GM20431 (cell line): ENCODE measurements around the gene LHFPL6.
"Not testable (repeated sequence)": the region's sequence is repeated elsewhere in the genome, so short reads cannot be mapped to it uniquely, and the experiment has no call there.

Experiments used
- in situ Hi-C: fragments of 300-500 bp; cut with MseI, MboI; formaldehyde crosslinking; loops from one replicate; pipeline ENCODE4 v1.15.0; 2020; ENCODE audit warnings: low sequenced_read_pairs; ENCODE audit not compliant: unreplicated experiment

The LHFPL6 gene

DNA sequence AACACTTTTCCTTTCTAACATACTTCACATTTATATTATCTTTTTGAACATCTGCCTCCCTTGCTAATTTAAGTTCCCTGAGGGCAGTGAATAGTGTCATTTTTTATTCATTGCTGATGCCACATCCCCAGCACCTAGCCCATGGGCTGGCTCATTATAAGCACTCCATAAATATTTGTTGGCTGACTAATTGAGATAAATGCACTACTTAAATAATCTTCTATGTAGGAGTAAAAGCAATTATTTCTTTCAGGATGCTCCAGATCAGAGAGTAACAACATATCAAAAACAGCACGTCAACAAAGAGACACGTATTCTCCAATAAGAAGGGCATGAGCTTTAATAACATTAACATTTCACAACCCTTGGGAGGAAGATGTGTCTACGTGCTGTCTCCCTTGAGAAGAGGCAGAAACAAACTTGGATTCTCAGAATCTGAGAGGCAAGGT lies 228.2 kb downstream of the LHFPL6 start:
- in situ Hi-C loops = no loop called here

- in situ Hi-C loops = no loop called here
These were observed 229.8 kb downstream of the LHFPL6 start for GRCh38 chr13:39373145-39373544.

DNA sequence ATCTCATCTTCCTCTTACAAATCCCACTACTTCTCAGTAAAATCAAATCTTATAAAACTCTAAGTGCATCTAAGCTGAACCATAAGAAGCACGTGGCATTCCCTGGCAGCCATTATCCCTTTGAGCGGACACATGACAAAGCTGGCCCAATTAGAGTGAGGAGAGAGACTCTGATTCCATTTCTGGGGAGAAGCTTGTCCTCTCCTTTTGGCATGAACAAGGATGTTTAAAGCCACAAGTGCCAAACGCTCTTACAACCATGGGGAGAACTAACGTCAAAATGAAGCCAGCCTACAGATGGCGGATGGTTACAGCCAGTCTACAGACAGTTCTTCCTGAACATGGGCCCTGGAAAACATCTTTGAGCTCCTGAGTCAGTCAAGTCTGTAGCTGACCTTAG lies 231.3 kb downstream of the LHFPL6 start:
- in situ Hi-C loops = no loop called here

DNA sequence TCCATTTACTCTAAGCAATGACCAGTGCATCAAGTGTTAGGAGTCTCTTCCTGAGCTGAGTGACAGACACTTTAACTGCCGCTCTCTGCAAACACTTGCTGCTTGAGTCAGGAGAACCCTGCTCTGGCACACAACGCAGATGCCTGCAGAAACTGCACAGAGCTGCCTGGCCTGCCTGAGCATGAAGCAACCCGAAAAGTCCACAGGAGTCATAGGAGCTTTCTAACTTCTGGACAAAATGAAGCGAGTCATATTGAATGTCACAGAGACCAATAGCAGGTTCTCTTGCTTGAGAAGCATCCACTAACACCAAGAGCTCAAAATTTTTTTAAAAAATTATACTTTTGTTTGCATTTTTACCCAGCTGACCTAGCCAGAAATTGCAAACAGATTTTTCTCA lies 232.4 kb downstream of the LHFPL6 start:
- in situ Hi-C loops = no loop called here

- in situ Hi-C loops = no loop called here
These were observed 232.9 kb downstream of the LHFPL6 start for GRCh38 chr13:39370048-39370447.

DNA sequence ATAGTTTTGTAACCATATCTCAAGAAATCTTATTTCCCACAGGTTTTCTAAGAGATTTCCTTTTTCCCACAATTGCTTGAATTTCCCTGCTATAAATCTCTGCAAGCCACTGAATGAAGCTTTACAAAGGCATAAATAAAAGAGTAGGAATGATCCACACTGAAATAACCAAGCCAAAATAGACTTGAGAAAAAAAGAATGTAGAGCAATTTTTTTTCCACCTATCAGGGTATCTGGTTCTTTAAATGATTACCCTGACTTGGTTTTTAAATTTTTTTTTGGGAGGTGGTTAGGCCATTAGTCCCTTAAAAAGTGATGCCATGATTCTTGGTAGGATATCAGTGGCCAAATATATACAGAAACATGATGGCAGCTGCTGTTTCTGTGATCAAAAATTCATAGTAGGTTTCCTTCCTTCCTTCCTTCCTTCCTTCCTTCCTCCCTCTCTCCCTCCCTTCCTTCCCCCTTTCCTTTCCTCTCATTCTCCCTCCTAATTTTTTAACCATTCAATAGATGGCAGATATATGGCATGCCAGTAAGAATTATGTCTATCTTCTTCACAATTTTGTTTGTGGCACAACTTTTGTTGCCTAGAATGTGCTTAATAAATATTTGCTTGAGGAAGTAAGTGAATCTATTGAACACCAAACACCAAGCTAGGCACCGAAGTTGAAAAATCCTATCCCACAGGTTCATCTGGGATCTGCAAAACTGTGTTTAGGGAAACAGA lies 233.7 kb downstream of the LHFPL6 start:
- in situ Hi-C loops = no loop called here

GRCh38 chr13:39365879-39366278 lies 237.1 kb downstream of the LHFPL6 start:
- in situ Hi-C loops = no loop called here

- in situ Hi-C loops = no loop called here
These were observed 238.0 kb downstream of the LHFPL6 start for GRCh38 chr13:39364947-39365468.

- in situ Hi-C loops = no loop called here
These were observed 239.6 kb downstream of the LHFPL6 start for GRCh38 chr13:39363382-39363772.

DNA sequence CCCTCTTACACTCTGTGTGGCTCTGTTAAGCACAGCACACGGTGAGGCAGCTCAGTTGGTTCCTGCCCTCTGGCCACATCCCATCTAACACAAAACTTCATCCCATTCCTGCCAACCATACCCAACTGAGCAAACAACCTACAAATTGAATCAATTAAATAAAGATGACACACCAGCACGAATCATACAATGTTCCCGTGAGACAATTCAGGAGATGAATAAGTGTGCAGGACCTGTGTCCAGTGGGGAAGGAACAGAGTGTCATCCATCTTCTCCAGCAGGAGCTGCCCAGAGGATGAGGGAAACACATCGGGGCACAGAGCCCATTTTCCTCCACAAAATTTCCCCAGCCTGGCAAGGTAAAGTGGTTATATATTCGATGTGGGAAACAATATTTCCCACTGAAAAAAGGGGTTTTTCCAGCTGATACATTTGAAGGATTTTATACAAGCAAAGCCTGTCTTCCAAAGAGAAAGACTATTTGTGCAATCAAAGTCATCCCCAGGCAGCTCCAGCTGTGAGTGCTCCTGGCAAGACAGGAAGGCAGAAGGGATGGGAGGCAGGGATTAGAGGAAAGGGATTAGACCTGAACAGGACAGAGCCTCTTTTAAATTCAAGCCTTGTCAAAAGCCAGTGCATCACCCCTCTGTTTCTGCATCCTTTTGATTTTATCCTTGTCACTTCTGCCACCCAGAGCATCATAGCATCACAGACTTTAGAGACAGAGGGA lies 240.2 kb downstream of the LHFPL6 start:
- in situ Hi-C loops = no loop called here

DNA sequence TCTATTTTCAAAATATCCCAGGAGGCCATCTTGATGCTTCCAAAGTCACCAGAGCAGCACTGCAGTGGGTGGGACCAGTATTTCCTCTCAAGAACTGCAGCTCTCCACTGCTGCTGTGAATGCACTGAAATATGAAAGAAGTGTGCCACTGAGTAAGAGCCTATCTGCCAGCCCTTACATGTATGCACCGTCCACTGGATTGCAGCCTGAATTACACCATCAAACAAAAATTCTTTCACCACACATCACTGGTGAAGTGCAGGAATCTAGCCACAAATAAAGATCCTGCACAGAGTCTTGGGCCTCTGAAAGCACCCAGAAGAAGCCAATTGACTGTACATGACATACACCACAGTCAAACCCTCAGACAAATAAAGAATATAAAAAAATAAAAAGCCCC lies 249.0 kb downstream of the LHFPL6 start:
- in situ Hi-C loops = no loop called here

- in situ Hi-C loops = no loop called here
These were observed 252.5 kb downstream of the LHFPL6 start for GRCh38 chr13:39350461-39350881.

DNA sequence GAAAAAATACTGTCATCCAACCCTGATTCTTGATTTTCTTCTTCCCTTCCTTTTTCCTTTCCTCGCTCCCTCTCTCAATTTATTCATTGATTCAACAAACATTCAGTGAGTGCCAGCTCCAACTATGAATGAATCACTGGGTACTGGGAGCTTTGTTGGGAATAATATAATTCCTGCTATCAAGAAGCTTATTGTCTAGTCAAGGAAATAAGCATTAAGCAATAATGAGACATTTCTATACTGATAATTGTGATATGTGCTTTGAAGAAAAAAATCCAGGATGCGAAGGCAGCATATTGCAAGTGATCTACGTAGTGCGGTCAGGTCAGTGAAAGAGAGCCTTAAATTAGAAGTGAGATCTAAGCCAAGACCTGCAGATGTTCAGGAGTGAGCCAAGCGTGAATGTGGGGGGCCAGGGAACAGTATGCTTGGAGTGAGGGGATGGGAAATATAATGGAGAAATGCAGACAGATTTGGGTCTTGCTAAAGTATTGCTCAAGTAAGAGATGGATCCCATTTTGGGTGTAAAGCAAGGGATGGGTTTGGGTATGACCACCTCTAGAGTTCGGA lies 253.5 kb downstream of the LHFPL6 start:
- in situ Hi-C loops = no loop called here

DNA sequence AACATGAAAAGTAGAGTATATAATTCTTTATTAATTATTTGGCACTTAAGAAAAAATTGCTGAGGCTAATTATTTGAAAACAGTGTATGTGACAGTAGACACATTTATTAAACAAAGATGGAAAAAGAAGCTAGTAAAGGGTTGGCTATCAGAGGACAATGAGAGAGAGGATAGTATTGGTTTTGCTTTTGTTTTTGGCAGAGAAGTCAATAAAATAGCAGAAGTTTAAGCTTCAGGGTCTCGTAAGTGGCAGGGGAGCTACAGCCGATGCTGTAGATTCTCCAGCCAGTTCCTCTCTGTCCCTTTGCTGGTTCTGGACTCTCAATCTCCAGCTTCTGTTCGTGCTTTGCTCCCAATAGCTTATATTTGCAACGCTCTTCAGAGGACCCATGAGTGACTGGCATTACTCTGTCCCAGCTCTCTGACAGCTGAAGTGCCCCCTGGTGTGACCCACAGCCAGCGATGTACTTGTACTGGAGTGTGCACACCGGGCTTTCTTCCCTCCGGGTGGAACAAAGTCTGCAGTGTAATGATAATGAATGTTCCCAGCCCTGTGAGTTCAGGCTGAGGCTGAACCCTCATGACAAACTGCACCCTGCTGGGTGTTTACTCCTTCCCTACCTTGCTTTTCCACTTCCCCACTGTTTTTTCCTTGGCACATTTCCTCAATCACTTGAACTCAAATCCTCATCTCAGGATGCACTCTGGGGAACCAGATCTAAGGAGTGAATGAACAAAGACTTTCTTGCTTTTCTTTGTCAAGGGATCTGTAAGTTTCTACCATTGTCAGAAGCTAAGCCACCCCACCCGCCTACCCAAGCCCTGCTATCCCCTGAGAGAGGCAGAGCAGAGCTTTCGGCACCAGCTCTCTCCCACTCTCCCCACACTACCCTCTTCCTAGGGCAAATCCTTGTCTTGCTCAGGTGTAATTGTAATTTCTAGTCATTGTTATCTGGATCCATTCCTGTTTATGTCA lies 254.8 kb downstream of the LHFPL6 start:
- in situ Hi-C loops = no loop called here

- in situ Hi-C loops = no loop called here
These were observed 257.0 kb downstream of the LHFPL6 start for GRCh38 chr13:39345982-39346381.

- in situ Hi-C loops = no loop called here
These were observed 261.7 kb downstream of the LHFPL6 start for GRCh38 chr13:39341251-39341650.

- in situ Hi-C loops = not testable (repeated sequence)
These were observed 264.9 kb downstream of the LHFPL6 start for GRCh38 chr13:39338114-39338513.

DNA sequence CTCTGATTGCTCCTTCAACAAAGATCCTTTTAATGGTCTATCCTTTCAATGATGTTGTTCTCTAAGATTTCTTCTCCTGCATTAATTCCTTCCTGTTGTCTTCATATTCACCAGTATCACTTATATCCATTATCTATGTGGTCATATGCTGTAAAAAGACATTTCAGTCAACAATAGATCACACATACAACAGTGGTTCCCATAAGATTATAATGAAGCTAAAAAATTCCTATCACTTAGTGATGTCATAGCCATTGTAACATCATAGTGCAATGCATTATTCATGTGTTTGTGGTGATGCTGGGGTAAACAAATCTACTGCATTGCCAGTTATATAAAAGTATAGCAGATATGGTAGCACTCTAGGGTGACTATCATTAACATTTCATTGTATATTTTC lies 266.1 kb downstream of the LHFPL6 start:
- in situ Hi-C loops = no loop called here

GRCh38 chr13:39336207-39336606 lies 266.8 kb downstream of the LHFPL6 start:
- in situ Hi-C loops = no loop called here

DNA sequence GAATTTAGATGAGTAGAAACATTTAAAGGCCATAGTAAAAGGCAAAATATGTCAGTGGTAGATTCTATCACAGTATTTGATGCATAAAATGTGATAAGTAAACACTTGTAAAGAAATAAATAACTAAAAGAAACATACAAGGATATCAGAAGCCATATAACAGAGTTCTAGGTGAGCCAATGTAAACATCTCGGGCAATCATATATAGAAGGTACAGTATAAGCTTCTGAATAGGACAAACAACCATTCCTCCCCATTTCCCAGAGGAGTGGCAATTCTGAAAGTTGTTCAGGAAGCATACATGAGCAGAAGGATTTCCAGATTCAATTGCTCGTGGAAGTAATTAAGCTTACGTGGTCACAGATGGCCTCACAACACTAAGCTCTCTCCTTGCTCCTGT lies 267.3 kb downstream of the LHFPL6 start:
- in situ Hi-C loops = no loop called here
